Measurements from ENCODE around the gene PLCB2. TPM values are rescaled to one million over a fixed set of nuclear protein-coding genes. Genes with fewer than 3 reads are reported as not detected.

PLCB2 gene
- total RNA-seq, 3 donors from 2014 or later (not counting 1 experiment from before 2014, with no cell fraction given), result 345 to 440 (median 432) TPM

- H3K27me3 Mint-ChIP-seq (ENCODE audit: low read depth in 2 of 2), result no peaks in the 10 kb centered on the region
- Histone ChIP-seq H3K9me3 (ENCODE audit: control insufficient read depth, insufficient read depth, low read length) (no peaks in the 10 kb centered on the region), H3K36me3 (ENCODE audit: control insufficient read depth, insufficient read depth, low read length) (no peaks in the 10 kb centered on the region), H3K4me1 (ENCODE audit: control insufficient read depth, insufficient read depth, low read length) (peaks cover 32% of the 10 kb centered on the region), H3K4me3 (ENCODE audit: low read length) (no peak overlapping the region), H3K27ac (ENCODE audit: low read length) (peak overlapping the region; percentile 46), H3K27me3 (ENCODE audit: control insufficient read depth, insufficient read depth, low read length) (no peaks in the 10 kb centered on the region)
- no peak for ATAC-seq
- no peaks in the 10 kb centered on the region for H3K36me3 Mint-ChIP-seq
- no peak for DNase-seq
- intact Hi-C loops (cut with micrococcal nuclease), result no loop called here
- peaks cover 41 to 45% of the 10 kb centered on the region in 2 donors for H3K4me1 Mint-ChIP-seq
- H3K9me3 Mint-ChIP-seq, result no peaks in the 10 kb centered on the region
- peak overlapping the region; percentile 92 to 94 for H3K27ac Mint-ChIP-seq
- no peak for TF ChIP-seq CTCF (IDR thresholded peaks at IDR 0.05)
- H3K4me3 Mint-ChIP-seq, result no peak overlapping the region
- WGBS (ENCODE audit: insufficient coverage), result 63% methylated on average over 3 of the region's 4 CpGs
These were observed 7.1 kb upstream of the PLCB2 start for GRCh38 chr15:40314723-40315276.

- no peak for TF ChIP-seq CTCF (IDR thresholded peaks at IDR 0.05)
- Mint-ChIP-seq H3K36me3 (no peaks in the 10 kb centered on the region), H3K9me3 (no peaks in the 10 kb centered on the region), H3K4me1 (peaks cover 48 to 55% of the 10 kb centered on the region in 2 donors), H3K4me3 (peak overlapping the region; percentile 88), H3K27me3 (ENCODE audit: low read depth in 2 of 2) (no peaks in the 10 kb centered on the region), H3K27ac (peak overlapping the region; percentile 92 to 94)
- Histone ChIP-seq H3K4me3 (ENCODE audit: low read length) (no peak overlapping the region), H3K9me3 (ENCODE audit: control insufficient read depth, insufficient read depth, low read length) (no peaks in the 10 kb centered on the region), H3K27me3 (ENCODE audit: control insufficient read depth, insufficient read depth, low read length) (no peaks in the 10 kb centered on the region), H3K4me1 (ENCODE audit: control insufficient read depth, insufficient read depth, low read length) (peaks cover 42% of the 10 kb centered on the region), H3K27ac (ENCODE audit: low read length) (peak overlapping the region; percentile 46), H3K36me3 (ENCODE audit: control insufficient read depth, insufficient read depth, low read length) (no peaks in the 10 kb centered on the region)
- DNase-seq (peak; percentile 62 to 85), ATAC-seq (peak; percentile 92 to 93 (median 92))
- intact Hi-C loops (cut with micrococcal nuclease), result no loop called here
- 27% methylated on average over 10 of the region's 10 CpGs for WGBS (ENCODE audit: insufficient coverage)
These were observed 6.0 kb upstream of the PLCB2 start for GRCh38 chr15:40313531-40314398.

- ATAC-seq (no peak), DNase-seq (no peak)
- H3K27ac Mint-ChIP-seq, result peak overlapping the region; percentile 92 to 94
- no peaks in the 10 kb centered on the region for H3K36me3 ChIP-seq (ENCODE audit: control insufficient read depth, insufficient read depth, low read length)
- no peaks in the 10 kb centered on the region for H3K27me3 Mint-ChIP-seq (ENCODE audit: low read depth in 2 of 2)
- no peaks in the 10 kb centered on the region for H3K36me3 Mint-ChIP-seq
- WGBS (ENCODE audit: insufficient coverage), result 94% methylated on average over 10 of the region's 10 CpGs
- peaks cover 51 to 65% of the 10 kb centered on the region in 2 donors for H3K4me1 Mint-ChIP-seq
- H3K4me3 ChIP-seq (ENCODE audit: low read length), result no peak overlapping the region
- H3K9me3 Mint-ChIP-seq, result no peaks in the 10 kb centered on the region
- no peaks in the 10 kb centered on the region for H3K9me3 ChIP-seq (ENCODE audit: control insufficient read depth, insufficient read depth, low read length)
- peaks cover 46% of the 10 kb centered on the region for H3K4me1 ChIP-seq (ENCODE audit: control insufficient read depth, insufficient read depth, low read length)
- H3K27ac ChIP-seq (ENCODE audit: low read length), result no peak overlapping the region
- intact Hi-C loops (cut with micrococcal nuclease), result no loop called here
- H3K4me3 Mint-ChIP-seq, result peak overlapping the region; percentile 31
- TF ChIP-seq CTCF (IDR thresholded peaks at IDR 0.05), result no peak
- no peaks in the 10 kb centered on the region for H3K27me3 ChIP-seq (ENCODE audit: control insufficient read depth, insufficient read depth, low read length)
These were observed 4.8 kb upstream of the PLCB2 start for GRCh38 chr15:40312370-40313158.
